Inflammatory macrophage treated with lipopolysaccharide for 4 hours (primary cell): ENCODE results near the gene RFC2.

Experiments used
- DNase-seq: peaks from one replicate; pipeline ENCODE4 v3.0.0-alpha.2; 2020

RFC2 gene

DNA sequence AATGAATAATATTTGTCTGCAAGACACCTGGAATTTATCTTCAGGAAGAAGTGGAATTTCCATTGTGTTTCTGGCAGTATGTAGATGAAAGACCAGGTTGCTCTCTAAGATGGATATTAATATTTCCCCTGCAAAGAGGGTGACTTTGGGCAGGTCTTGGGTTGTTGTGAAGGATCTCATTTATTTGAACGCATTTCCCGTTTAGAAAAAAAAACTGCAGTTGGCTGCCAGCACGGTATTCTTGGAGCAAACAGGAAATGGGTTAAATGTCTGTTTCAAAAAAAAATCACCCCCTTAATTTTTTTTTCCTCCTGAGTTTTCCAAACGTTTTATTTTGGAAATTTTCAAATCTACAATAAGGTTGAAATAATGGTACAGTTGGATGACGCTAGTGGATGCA, 68.6 kb downstream of the RFC2 start:
- DNase-seq = no peak

GRCh38 chr7:74185016-74185415, 69.2 kb downstream of the RFC2 start:
- no peak for DNase-seq

DNA sequence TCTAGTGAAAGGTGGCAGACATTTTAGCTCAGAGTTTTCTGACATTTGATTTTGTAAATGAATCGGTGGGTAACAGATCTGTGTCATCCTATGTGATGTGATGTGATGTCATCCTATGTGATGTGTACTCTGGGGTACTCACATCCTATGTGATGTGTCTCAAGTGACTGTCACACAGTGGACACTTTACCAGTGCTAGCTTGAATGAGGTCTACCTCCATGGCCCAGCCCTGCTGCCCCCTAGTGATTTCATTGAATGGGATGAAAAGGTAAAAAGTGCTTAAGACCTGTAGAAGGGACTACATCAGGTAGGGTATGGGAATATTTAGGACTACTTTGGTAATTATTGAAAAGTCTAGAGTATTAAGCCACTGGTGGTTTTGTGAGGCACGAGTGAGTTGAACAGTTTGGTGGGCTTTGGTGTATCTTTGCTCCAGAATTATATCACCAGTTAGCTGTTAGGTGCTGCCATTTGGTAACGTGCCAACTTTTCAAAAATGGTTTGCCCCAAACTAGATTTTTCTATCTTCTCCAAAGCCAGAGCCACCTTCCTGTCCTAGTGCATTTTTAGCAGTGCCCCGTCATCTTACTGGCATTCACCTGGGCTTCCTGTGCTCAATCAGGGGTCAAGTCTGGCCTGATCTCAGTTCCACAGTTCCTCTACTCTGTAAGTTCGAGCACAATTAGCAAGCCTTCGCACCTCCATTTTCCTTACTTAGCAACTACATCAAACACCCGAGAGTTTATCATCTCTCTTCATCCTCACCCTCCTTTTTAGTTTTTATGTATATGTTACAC, 70.3 kb downstream of the RFC2 start:
- peak; percentile 18 for DNase-seq

- no peak for DNase-seq
These were observed 71.1 kb downstream of the RFC2 start for GRCh38 chr7:74183142-74183541.

GRCh38 chr7:74182453-74183090, 71.6 kb downstream of the RFC2 start:
- DNase-seq = no peak

- no peak for DNase-seq
These were observed 72.4 kb downstream of the RFC2 start for GRCh38 chr7:74181821-74182220.
